DMS53 treated with DMSO at 0.1 percent for 48 hours (cell line): Measurements from ENCODE around the gene LUZP1.
"Not testable (repeated sequence)": the region's sequence is repeated elsewhere in the genome, so short reads cannot be mapped to it uniquely, and the experiment has no call there.

Experiments
- DNase-seq: peaks from one replicate; lab custom pipeline; 2025; ENCODE audit not compliant: unreplicated experiment; lab: John Stamatoyannopoulos, UW

LUZP1 gene

DNA sequence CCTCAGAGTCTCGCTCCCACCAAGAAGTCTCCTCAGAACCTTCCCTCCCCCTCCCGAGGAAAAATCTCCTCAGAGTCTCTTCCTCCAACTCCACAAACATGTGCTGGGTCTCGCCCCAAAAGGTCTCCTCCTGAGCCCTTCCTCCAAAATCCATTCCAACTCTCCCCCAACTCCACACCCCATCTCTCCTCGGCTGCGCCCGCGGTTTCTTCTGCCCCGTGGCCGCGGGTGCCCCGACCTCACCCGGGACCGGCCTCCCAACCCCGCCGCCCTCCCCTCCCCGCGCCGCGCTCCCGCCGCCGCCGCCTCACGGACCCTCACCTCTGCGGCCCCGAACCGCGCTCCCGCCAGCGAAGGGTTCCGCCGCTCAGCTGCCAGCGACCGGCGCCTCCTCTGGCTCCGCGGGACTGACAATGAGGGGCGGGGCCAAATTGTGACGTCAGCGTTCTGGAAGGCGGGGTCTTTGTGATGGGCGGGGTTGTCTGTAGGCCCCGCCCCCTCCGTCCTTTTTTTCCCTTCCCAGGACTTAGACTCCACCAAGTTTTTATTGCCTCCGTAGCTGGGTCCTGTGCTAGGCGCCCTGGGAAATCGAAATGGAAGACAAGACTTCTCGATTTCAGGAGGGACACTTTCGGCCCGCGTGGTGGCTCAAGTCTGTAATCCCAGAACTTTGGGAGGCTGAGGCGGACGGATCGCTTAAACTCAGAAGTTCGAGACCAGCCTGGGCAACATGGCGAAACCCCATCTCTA is at the start of gene LUZP1:
Gene LUZP1 (minus strand): TSS at position 412 of the 750 bp plus-strand sequence.
- DNase-seq: peak; percentile 46

DNA sequence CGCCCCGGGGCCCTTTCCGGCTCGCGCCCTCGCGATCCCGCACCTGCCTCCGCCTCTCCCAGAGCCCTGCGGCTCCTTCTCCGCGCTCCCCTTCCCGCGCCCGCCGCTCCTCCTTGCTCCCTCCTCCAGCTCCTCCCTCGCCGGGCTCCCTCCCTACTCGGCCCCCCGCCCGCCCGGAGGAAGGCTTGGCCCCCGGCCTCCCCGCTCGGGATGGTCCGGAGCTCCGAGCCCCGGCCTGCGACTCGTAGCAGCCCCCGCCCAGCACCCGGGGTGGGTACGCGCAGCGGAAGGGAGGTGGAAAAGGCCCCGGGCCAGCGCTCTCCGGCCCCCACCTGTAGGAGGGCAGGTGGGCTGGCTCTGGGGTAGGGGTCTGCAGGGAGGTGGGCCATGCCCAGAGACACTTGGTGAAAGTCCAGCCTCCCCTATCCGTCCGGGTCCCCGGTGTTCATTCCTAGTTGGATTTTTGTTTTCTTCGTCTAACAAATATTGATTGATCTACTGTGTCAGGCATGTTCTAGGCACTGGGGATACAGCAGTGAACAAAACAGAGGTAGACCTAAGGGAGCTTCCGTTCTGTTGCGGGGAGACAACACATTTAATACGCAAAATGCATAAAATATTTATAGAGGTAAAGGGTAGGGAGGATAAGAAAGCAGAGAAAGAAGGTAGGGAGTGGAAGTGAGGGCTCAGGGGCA is 48.9 kb upstream of the LUZP1 start, which contains the start of gene HTR1D:
Gene HTR1D (minus strand): TSS at position 82 of the 695 bp plus-strand sequence. CDS start 23,283 bp downstream, outside the sequence.
- DNase-seq: no peak

GRCh38 chr1:23216771-23217420 is 48.2 kb upstream of the LUZP1 start:
- no peak for DNase-seq

GRCh38 chr1:23215751-23216449 is 47.2 kb upstream of the LUZP1 start:
- no peak for DNase-seq

DNA sequence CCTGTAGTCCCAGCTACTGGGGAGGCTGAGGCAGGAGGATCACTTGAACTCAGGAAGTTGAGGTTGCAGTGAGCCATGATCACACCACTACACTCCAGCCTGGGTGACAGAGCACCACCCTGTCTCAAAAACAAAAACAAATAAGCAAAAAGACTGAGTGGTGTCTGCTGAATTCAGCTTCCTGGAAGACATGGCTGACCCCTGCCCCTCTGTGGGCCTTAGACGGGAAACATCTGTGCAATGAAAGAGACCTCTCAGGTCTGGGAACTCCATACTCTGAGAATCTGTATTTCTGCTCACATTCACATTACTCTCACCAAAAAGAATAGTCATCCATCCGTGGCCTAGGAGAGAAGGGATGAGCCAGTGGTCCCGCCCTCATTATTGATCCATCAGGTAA is 46.6 kb upstream of the LUZP1 start:
- DNase-seq: no peak

GRCh38 chr1:23214640-23215039 is 46.0 kb upstream of the LUZP1 start:
- DNase-seq: no peak

DNA sequence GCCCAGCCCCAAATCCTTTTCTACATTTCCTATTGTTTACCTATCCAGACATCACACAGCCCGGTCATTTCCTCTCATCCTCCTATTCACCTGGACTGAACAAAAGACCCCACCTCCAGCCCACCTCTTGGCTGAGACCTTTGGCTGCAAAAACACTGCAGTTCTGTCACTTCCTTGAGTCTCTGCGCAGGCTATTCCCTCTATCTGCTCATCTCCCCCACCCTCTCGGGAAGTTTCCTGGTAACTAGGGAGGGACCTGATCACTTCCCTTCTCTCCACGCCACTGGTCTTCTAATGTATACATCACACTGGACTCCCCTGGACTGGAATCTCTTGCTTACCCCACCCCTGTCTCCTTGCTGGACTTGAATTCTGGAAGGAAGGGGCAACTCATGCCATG is 43.3 kb upstream of the LUZP1 start:
- DNase-seq: no peak

DNA sequence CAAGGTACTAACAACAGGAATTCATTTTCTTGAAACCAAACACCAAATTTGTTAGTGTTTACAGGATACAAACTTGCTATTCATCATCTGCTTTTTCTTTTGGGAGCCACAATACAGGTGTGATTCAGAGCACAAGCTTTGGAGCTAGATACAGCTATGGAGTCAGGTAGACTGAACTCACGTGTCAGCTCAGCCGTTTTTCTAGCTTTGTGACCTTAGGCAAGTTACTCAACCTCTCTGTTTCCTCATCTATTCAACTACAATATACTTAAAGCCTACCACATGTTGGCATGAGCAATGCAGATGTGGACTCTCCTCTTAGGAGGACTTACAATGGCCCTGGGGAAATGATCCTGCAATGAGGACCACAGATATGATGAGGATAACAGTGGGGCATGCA is 42.3 kb upstream of the LUZP1 start:
- no peak for DNase-seq

- no peak for DNase-seq
These were observed 41.7 kb upstream of the LUZP1 start for GRCh38 chr1:23210351-23210785.

DNA sequence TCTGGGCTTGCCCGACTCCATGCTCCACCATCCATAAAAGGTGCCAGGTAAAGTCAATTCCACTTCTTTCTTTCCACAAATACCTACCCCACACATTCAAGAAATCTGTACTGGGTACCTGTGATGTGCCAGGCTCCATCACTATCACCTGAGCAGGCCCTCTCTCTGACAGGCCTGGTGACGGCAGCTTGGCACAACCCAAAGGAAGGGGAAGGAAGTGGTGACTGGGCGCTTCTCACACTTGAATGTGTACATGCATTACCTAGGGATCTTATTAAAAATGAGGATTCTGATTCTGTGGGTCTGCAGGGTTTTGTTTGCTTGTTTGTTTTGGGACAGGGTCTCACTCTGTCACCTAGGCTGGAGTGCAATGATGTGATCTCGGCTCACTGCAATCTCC is 41.1 kb upstream of the LUZP1 start:
- DNase-seq: no peak

GRCh38 chr1:23208527-23208926 is 39.9 kb upstream of the LUZP1 start:
- no peak for DNase-seq

DNA sequence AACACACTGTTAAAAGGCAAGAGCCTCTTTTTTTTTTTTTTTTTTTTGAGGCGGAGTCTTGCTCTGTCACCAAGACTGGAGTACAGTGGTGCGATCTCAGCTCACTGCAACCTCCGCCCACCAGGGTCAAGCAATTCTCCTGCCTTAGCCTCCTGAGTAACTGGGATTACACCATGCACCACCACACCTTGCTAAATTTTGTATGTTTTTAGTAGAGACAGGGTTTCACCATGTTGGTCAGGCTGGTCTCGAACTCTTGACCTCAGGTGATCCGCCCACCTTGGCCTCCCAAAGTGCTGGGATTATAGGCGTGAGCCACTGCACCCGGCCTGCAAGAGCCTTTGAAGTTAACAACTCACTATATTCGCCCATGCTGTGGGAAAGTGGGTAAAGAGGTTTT is 39.1 kb upstream of the LUZP1 start:
- DNase-seq: not testable (repeated sequence)

DNA sequence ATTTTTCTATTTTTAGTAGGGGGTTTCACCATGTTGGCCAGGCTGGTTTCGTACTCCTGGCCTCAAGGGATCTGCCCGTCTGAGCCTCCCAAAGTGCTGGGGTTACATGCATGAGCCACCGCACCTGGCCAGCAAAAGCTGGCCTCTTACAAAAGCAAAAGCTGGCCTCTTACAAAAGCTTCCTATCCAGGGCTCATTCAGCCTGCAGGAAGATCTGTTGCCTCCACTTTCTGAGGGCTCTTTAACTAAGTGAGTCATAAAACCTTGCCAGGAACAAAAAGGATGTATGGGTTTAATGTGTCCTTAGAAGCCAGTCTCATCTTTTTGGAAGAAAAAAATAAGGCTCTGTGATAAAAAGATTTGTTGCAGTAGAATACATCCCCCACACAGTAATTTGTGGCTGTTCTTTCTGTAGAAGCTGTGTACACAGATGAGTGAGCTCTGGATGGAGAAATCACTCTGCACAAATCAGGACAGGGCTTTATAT is 33.6 kb upstream of the LUZP1 start:
- peak; percentile 12 for DNase-seq

DNA sequence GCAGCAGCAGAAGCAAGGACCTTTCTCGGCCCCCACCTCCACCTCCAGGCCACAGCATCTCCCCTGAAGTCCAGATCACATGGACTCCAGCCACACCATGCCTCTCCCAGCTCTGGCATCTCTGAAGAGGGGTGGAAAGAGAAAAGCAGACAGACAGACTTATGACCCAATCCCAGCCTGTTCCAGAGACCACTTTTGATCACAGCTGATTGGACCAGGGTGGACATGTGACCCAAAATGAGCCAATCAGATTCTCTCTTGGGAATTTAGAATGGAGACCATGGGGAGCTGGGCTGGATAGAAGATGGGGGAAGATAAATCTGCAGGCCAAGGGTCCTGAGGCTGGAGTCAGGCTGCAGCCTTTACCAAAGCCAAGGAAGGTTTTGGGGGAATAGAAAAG is 32.2 kb upstream of the LUZP1 start:
- DNase-seq: no peak

DNA sequence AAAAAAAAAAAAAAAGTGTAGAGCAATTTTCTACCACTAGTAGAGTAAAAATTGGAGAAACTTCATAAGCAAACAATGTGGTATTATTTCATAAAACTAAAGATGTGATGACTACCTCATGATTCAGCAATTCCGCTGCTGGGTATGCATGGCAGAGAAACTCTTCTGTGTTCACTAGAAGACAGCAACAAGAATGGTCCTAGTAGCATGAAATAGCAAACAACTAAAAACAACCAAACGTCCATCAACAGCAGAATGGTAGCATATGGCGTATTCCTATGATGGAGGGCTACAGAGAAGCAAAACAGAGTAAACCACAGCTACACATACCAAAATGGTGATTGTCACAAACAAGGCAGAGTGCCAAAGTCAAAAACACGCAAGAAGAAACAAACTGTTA is 29.7 kb upstream of the LUZP1 start:
- no peak for DNase-seq

GRCh38 chr1:23196627-23197328 is 28.1 kb upstream of the LUZP1 start:
- no peak for DNase-seq

DNA sequence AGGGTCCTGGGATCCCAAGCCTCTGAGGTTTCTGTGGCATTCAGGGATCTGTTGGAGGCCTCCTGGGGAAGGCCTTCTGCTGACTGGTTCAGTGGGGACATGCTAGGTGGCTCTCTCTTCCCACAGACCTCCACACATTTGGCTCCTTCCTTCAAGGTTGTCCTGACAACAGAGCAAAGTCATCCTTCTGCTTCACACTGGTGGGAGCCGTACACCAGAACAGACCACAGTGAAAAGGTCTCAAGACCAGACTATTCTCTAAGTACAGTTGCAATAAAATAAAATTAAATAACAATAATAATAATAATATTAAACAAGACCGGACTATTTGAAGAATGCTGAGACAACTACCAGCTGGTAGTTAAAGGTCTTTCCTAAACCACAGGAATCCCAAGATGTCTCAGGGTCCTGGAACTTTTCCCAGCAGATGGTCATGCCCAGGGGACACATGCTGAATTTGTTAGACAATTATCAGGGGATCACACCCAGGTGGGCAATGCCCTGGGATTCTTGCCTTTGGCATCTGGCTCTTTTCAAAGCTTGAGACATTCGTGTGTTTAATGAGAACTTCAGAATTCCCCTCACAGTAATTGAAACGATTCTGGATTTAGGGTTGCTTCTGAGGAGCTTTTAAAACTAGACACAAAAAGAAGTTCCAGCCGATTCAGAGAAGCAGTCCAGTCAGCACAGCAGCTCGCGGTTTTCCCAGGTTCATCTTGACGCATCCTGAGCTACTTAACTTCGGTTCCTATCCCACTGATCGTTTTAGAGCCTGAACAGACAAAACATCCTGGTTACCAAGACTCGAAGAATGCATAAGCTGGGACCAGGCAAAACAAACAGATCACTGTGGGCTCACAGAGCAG is 25.7 kb upstream of the LUZP1 start:
- DNase-seq: no peak

DNA sequence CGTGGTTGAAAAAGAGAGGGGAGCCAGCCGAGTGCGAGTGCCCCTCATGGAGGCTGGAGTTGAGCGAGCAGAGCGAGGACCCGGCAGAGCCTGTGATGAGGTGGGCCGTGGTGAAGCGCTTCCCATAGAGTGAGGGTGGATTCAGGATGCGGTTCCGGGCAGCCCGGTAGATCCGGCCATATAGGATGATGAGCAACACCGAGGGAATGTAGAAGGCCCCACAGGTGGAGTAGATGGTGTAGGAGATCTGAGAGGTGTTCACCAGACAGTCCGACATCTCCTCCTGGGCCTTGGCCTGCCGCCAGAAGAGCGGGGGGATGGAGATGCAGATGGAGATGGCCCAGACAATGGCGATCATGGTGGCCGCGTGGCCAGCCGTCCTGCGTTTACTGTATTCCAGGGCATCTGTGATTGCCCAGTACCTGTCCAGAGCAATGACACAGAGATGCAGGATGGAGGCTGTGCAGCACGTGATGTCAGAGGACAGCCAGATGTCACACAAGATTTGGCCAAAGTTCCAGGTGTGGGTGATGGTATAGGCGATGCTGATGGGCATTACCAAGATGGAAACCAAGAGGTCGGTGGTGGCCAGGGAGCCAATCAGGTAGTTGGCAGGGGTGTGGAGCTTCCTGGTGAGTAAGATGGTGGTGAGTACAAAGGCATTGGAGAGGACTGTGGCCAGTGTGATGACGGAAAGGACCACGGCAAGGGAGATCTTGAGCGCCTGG is 24.9 kb upstream of the LUZP1 start:
- DNase-seq: no peak

- DNase-seq: no peak
These were observed 22.5 kb upstream of the LUZP1 start for GRCh38 chr1:23191199-23191598.
